NCI-H345 (cell line): ENCODE data around the gene XYLT1.

ENCODE experiments used
- DNase-seq: peaks from one replicate; lab custom pipeline; 2025; lab: John Stamatoyannopoulos, UW

XYLT1 gene

GRCh38 chr16:17459903-17460521 is 10.7 kb downstream of the XYLT1 start:
- no peak for DNase-seq

GRCh38 chr16:17457997-17458396 is 12.8 kb downstream of the XYLT1 start:
- DNase-seq: no peak

- DNase-seq: no peak
Measured at GRCh38 chr16:17457513-17457912, 13.2 kb downstream of the XYLT1 start.

GRCh38 chr16:17454162-17454730 is 16.5 kb downstream of the XYLT1 start:
- DNase-seq: no peak

GRCh38 chr16:17453364-17454038 is 17.3 kb downstream of the XYLT1 start:
- no peak for DNase-seq

- no peak for DNase-seq
Measured at GRCh38 chr16:17452922-17453321, 17.8 kb downstream of the XYLT1 start.

- no peak for DNase-seq
Measured at GRCh38 chr16:17451843-17452242, 18.9 kb downstream of the XYLT1 start.

GRCh38 chr16:17450291-17450690 is 20.5 kb downstream of the XYLT1 start:
- DNase-seq: no peak

GRCh38 chr16:17448640-17449638 is 21.8 kb downstream of the XYLT1 start:
- DNase-seq: no peak

GRCh38 chr16:17447101-17447569 is 23.6 kb downstream of the XYLT1 start:
- DNase-seq: no peak

- no peak for DNase-seq
Measured at GRCh38 chr16:17446661-17447060, 24.1 kb downstream of the XYLT1 start.

GRCh38 chr16:17445421-17445820 is 25.3 kb downstream of the XYLT1 start:
- no peak for DNase-seq

- DNase-seq: no peak
Measured at GRCh38 chr16:17444658-17445057, 26.1 kb downstream of the XYLT1 start.

- no peak for DNase-seq
Measured at GRCh38 chr16:17440131-17440530, 30.6 kb downstream of the XYLT1 start.

- DNase-seq: no peak
Measured at GRCh38 chr16:17439580-17439979, 31.2 kb downstream of the XYLT1 start.

- DNase-seq: no peak
Measured at GRCh38 chr16:17437981-17438380, 32.8 kb downstream of the XYLT1 start.

- no peak for DNase-seq
Measured at GRCh38 chr16:17437127-17437720, 33.5 kb downstream of the XYLT1 start.

GRCh38 chr16:17435318-17435717 is 35.4 kb downstream of the XYLT1 start:
- DNase-seq: no peak

- DNase-seq: no peak
Measured at GRCh38 chr16:17433577-17434451, 36.9 kb downstream of the XYLT1 start.

- DNase-seq: no peak
Measured at GRCh38 chr16:17432901-17433576, 37.7 kb downstream of the XYLT1 start.
